AG09309 (cell line): Measurements from ENCODE around the gene RPLP1.
A peak's percentile ranks its signal among the peaks of the same experiment; 100 is the strongest.

Experiments used
- DNase-seq: peaks from one replicate; pipeline ENCODE4 v3.0.0-alpha.2; 2010; ENCODE audit warnings: low read depth
- H3K4me3 ChIP-seq: 2 replicates; pipeline ENCODE4 v1.5.1; 2011; ENCODE audit warnings: mild to moderate bottlenecking, low read depth, low read length, moderate library complexity; ENCODE audit not compliant: control insufficient read depth
- TF ChIP-seq, protein P1 (sequence below): IDR thresholded peaks from 2 replicates; pipeline ENCODE4 v1.5.1; 2011; ENCODE audit warnings: mild to moderate bottlenecking, low read depth, low read length, inconsistent platforms; ENCODE audit not compliant: insufficient read depth, control insufficient read depth; ENCODE audit errors: missing control alignments

The RPLP1 gene

DNA sequence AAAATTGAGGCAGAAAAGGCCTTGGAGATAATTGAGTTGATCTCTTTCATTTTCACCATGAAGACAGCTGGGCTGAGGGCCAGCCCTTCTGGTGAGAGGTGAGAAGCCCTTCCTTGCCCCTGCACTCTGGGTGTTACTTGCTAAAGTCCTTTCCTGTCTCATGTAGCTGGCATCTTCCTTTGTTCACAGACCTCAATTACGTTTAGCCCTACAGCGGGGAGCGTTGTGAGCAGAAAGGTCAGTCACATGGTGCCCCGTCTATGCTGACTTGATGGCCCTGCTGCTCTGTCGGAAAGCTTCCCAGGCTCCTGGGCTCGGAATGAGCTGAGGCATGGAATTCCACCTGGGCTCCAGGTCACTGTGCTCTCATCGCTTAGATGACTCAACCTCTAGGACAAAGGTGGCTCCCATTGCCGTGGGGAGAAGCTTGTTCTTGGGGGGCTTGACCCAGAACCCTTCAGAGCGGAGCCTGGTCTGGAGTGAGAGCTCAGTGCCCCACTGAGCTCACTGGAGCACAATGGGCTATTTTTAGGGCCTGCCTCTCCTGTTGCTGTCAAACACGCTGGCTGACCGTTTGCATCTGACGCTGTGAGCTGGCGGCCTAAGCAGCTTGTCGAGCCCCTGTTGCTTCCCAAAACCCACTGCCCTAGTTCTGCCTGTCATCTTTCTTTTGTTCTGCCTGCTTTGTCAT lies 47.0 kb downstream of the RPLP1 start:
- TF ChIP-seq, protein P1, sequence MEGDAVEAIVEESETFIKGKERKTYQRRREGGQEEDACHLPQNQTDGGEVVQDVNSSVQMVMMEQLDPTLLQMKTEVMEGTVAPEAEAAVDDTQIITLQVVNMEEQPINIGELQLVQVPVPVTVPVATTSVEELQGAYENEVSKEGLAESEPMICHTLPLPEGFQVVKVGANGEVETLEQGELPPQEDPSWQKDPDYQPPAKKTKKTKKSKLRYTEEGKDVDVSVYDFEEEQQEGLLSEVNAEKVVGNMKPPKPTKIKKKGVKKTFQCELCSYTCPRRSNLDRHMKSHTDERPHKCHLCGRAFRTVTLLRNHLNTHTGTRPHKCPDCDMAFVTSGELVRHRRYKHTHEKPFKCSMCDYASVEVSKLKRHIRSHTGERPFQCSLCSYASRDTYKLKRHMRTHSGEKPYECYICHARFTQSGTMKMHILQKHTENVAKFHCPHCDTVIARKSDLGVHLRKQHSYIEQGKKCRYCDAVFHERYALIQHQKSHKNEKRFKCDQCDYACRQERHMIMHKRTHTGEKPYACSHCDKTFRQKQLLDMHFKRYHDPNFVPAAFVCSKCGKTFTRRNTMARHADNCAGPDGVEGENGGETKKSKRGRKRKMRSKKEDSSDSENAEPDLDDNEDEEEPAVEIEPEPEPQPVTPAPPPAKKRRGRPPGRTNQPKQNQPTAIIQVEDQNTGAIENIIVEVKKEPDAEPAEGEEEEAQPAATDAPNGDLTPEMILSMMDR, result no peak
- no peak for DNase-seq
- H3K4me3 ChIP-seq, result no peak overlapping the region

DNA sequence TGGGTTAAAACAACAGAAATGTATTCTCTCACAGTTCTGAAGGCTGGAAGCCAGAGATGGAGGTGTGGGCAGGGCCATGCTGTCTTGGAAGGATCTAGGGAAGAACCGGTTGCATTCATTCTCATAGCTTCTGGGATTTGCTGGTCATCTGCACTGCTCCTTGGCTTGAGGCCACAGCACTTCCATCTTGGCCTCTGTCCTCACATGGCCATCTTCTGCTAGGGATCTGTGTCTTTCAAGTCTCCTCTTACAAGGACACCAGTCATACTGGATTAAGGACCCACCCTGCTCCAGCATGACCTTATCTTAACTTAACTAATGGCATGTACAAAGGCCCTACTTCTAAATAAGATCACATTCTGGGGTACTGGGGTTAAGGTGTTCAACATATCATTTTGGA lies 47.7 kb downstream of the RPLP1 start:
- H3K4me3 ChIP-seq, result no peak overlapping the region
- no peak for DNase-seq
- TF ChIP-seq, protein P1, result no peak

DNA sequence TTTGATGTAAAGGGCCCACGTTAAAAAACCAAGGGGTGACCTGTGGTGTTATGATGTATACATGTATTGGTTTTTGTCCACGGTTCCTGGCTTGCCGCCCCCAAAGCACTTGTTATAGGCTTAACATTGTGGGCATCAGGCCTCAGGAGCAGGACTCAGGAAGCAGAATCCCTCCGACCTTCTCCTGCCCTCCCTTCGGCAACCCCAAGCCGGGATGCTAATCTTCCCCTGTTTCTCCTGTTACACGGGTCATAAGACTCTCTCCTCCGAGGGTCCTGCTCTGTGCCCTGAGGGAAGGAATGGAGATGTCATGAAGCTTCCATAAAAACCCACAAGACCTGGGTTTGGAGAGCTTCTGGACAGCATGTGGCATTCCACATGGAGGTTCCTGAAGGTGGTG lies 48.8 kb downstream of the RPLP1 start:
- H3K4me3 ChIP-seq, result no peak overlapping the region
- TF ChIP-seq, protein P1, result no peak
- DNase-seq, result no peak

DNA sequence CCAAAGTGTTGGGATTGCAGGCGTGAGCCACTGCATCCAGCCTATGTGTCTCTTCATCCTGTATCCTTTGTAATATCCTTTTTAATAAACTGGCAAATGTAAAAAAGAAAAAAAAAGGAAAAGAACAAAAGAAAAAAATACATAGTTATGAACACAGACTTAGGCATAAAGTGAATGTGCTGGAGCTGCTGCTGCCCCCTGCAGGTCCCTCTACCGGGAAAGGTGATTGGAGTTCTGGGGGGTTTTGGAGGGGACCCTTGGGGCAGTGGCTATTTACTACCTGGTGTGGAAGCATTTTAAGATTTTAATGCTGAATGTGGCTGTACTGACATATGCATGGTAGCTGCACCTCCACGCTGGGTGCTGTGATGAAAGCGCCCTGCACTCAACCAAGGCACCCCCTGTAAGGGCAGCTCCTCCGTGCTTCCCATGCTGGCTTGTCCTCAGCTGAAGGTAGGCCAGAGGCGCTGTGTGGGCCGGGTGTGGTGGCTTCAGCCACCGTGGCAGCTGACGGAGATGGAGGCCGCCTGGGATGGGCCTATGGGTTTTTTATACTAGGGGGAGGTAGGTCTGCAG lies 49.9 kb downstream of the RPLP1 start:
- no peak overlapping the region for H3K4me3 ChIP-seq
- TF ChIP-seq, protein P1, result peak; percentile 20
- no peak for DNase-seq

DNA sequence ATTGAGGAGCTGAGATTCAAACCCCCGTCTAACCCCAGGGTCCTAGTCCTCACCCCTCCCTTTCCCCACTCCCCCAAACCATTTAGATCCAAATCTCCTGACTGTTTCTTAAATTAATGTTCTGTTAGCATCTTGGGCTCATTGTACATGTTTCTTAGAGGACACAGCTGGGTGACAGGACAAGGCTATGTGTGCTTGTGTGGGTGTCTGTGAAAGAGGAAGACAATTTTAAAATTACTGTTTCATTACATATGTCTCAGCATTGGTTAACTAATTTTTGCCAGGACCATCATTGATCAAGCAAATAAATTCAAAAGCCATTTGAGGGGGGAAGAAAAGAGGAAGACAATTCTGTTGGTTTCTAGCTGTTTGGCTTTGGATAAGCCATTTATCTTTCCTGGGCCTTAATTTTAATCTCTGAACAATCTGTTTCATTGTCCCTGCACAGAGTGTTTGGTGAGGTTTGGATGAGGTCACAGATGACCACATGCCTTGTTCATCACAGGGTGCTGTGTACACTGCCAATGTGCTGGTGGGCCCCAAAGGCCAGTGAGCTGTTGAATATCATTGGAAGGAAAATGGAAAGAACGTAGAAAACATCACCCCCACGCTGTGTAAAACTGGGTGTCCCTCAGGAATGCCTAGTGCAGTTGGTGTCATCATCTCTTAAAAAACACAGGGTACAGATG lies 51.9 kb downstream of the RPLP1 start:
- TF ChIP-seq, protein P1, result no peak
- no peak overlapping the region for H3K4me3 ChIP-seq
- DNase-seq, result no peak
